Naive thymus-derived CD8-positive, alpha-beta T cell (primary cell): ENCODE measurements around the gene HS3ST1. TPM values are rescaled to one million over a fixed set of nuclear protein-coding genes. Genes with fewer than 3 reads are reported as not detected.

ENCODE experiments used
- ATAC-seq, 2 donors: fragments of 150-1000 bp; cut with Tn5 transposase in 1 of 2; sonication (Bioruptor Pico), chemical (Tn5 transposase) in 1 of 2; 1 replicate in 1 of 2; 2 replicates in 1 of 2; pipeline ENCODE4 v1.10.0; 2021; ENCODE audit warnings: mild to moderate bottlenecking in 2 of 2, moderate library complexity in 2 of 2
- POLR2A ChIA-PET: fragments of 350-600 bp; sonication (Branson Sonifier 250); formaldehyde crosslinking; loops from one replicate; lab custom pipeline; 2021; ENCODE audit warnings: antibody characterized with exemption; lab: Charles Lee
- DNase-seq, 10 donors: peaks; one replicate each; pipeline versions ENCODE4 v3.0.0 to v3.0.0-alpha.2; 2020 to 2022
- H3K27ac Mint-ChIP-seq, 10 donors: one replicate each; pipeline ENCODE4 v1.8.0; 2020 to 2022; ENCODE audit warnings: mild to moderate bottlenecking in 10 of 10, mixed read lengths in 10 of 10, moderate library complexity in 4 of 10, inconsistent platforms in 1 of 10
- H3K27me3 Mint-ChIP-seq, 5 donors: one replicate each; pipeline ENCODE4 v1.8.0; 2021 to 2022; ENCODE audit warnings: mixed read lengths in 5 of 5
- H3K36me3 Mint-ChIP-seq, 3 donors: one replicate each; pipeline ENCODE4 v1.8.0; 2020 to 2022; ENCODE audit warnings: mixed read lengths in 3 of 3, mild to moderate bottlenecking in 2 of 3, inconsistent platforms in 1 of 3
- H3K4me1 Mint-ChIP-seq, 4 donors: one replicate each; pipeline ENCODE4 v1.8.0; 2021 to 2022; ENCODE audit warnings: mixed read lengths in 4 of 4
- H3K4me3 Mint-ChIP-seq, 10 donors: one replicate each; pipeline ENCODE4 v1.8.0; 2020 to 2022; ENCODE audit warnings: mild to moderate bottlenecking in 10 of 10, mixed read lengths in 10 of 10, moderate library complexity in 6 of 10, inconsistent platforms in 1 of 10
- H3K9me3 Mint-ChIP-seq, 9 donors: one replicate each; pipeline ENCODE4 v1.8.0; 2020 to 2022; ENCODE audit warnings: mixed read lengths in 9 of 9, mild to moderate bottlenecking in 3 of 9, inconsistent platforms in 1 of 9, moderate library complexity in 1 of 9
- polyA plus RNA-seq, 3 donors: library from polyadenylated mRNA; unstranded; fragments of 300-500 nt; fragmentation: Illumina TruSeq; gene quantifications; one replicate each; pipeline ENCODE4 v1.2.3, GENCODE V29; 2021
- total RNA-seq, 8 experiments: library from RNA in 2 of 8; stranded (reverse) in 2 of 8; gene quantifications; one replicate each; pipeline ENCODE4 v1.2.3 and lab custom pipeline; 2021 to 2026

The HS3ST1 gene
- total and polyA plus RNA-seq, 5 experiments from 2014 or later, result 0.60 to 0.86 TPM; not detected in 3

- Mint-ChIP-seq H3K27ac (no peak overlapping the region), H3K36me3 (no peaks in the 10 kb centered on the region), H3K9me3 (no peaks in the 10 kb centered on the region), H3K27me3 (no peaks in the 10 kb centered on the region), H3K4me3 (no peak overlapping the region), H3K4me1 (peaks cover 0 to 20% (median 0%) of the 10 kb centered on the region in 4 donors)
- POLR2A ChIA-PET, result no interaction called here
- no peak for DNase-seq
- ATAC-seq, result no peak
These were observed 12.0 kb downstream of the HS3ST1 start for GRCh38 chr4:11416767-11417113.

DNA sequence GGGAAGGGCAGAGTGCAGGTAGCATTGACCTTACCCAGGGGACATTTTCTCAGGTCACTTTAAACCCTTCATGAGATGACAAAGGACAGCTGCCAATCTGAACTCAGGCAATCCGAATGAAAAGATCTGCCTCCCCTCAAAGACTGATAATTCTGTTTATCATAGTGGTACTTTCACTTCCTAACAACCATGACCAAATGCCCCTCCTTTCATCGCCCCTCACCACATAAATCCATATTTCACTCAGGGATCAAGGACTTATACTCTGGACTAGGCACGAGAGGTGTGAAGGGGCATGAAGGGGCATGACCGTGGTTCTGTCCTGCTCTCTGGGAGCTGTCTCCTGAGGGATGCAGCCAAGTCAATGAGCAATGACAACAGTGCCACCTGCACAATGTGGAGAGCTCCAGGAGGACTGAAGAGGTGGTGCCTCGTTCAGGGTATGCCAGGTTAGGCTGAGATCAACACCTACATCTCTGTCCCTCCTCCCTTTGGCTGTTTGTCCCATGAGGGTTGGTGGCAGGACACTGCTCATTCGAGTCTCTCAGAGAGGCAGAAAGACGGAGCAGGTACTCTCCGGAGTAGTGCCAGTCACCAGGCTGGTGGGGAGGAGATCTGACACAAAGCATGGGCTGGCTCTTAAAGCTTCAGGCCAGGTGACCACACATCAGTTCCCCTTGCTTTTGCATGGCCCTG lies 12.5 kb downstream of the HS3ST1 start:
- H3K36me3 Mint-ChIP-seq, result no peaks in the 10 kb centered on the region
- DNase-seq (no peak), ATAC-seq (no peak)
- POLR2A ChIA-PET, result no interaction called here
- H3K4me1 Mint-ChIP-seq, result peaks cover 0 to 18% (median 0%) of the 10 kb centered on the region in 4 donors
- H3K4me3 Mint-ChIP-seq, result no peak overlapping the region
- no peaks in the 10 kb centered on the region for H3K27me3 Mint-ChIP-seq
- no peaks in the 10 kb centered on the region for H3K9me3 Mint-ChIP-seq
- no peak overlapping the region for H3K27ac Mint-ChIP-seq

DNA sequence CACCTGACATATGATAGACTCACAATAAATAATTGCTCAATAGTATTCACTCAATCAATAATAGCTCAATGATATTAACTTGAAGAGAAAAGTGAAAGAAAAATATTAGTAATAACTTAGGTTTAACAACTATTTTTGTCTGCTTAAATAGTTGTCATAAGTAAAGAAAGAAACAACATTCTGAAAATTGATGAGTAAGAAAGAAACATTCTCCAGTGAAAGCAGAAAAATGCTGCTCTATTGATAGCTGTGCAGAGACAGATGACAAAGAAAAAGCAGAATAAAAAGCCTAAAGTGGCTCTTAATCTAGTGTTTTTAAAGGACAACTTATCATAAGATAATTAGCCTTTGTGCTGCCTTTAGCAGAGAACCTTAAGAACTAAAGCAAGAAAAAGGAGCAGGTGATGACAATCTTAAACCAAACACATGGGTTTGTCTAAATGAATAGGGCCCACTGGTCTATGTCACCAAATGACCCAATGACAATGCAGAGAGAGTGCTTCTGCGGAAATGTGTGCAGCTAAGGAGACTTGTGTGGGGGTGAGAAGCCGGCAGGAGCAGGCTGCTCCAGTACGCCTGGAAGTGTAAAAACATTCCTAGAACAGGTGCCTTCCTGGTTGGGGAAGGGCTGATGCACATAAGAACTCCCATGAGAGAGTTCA lies 13.2 kb downstream of the HS3ST1 start:
- Mint-ChIP-seq H3K27me3 (no peaks in the 10 kb centered on the region), H3K4me1 (peaks cover 0 to 12% (median 0%) of the 10 kb centered on the region in 4 donors), H3K36me3 (no peaks in the 10 kb centered on the region), H3K4me3 (no peak overlapping the region), H3K9me3 (no peaks in the 10 kb centered on the region), H3K27ac (no peak overlapping the region)
- DNase-seq, result no peak
- ATAC-seq, result no peak
- POLR2A ChIA-PET, result no interaction called here

GRCh38 chr4:11412211-11412610 lies 16.5 kb downstream of the HS3ST1 start:
- no peak for DNase-seq
- ATAC-seq, result no peak

DNA sequence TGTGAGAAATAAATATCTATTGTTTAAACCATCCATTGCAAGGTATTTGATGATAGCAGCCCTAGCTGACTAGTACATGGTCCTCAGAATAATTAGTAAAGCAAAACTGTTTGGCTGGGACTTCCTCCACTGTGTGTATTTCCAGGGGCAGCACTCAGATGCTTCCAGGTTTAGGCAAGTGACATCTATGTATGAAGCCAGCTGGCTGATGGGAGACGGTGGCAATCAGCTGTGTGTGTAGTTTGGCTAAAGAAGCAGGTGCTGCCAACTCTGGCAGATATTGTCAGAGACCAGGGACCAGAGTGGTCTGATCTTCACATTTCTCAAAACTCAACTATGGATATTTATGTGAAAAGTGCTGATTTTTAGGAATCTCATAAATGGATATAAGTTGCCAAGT lies 19.1 kb downstream of the HS3ST1 start:
- POLR2A ChIA-PET, result no interaction called here
- no peaks in the 10 kb centered on the region for H3K9me3 Mint-ChIP-seq

More at GRCh38 chr4:11412211-11412610, 16.5 kb downstream of the HS3ST1 start:
- Mint-ChIP-seq H3K27me3 (no peaks in the 10 kb centered on the region), H3K4me3 (no peak overlapping the region), H3K36me3 (no peaks in the 10 kb centered on the region), H3K9me3 (no peaks in the 10 kb centered on the region), H3K4me1 (peaks cover 0 to 10% (median 0%) of the 10 kb centered on the region in 4 donors), H3K27ac (no peak overlapping the region)
- POLR2A ChIA-PET, result no interaction called here

GRCh38 chr4:11408233-11408967 lies 20.3 kb downstream of the HS3ST1 start:
- Mint-ChIP-seq H3K27me3 (no peaks in the 10 kb centered on the region), H3K4me1 (peaks cover 0 to 17% (median 0%) of the 10 kb centered on the region in 4 donors), H3K36me3 (no peaks in the 10 kb centered on the region), H3K9me3 (no peaks in the 10 kb centered on the region), H3K4me3 (no peak overlapping the region), H3K27ac (no peak overlapping the region)
- DNase-seq, result no peak
- no peak for ATAC-seq
- POLR2A ChIA-PET, result no interaction called here

More for the DNA sequence above, 19.1 kb downstream of the HS3ST1 start:
- no peaks in the 10 kb centered on the region for H3K36me3 Mint-ChIP-seq
- no peak overlapping the region for H3K27ac Mint-ChIP-seq
- ATAC-seq, result no peak
- peaks cover 0 to 11% (median 0%) of the 10 kb centered on the region in 4 donors for H3K4me1 Mint-ChIP-seq
- no peak for DNase-seq
- H3K4me3 Mint-ChIP-seq, result no peak overlapping the region
- H3K27me3 Mint-ChIP-seq, result no peaks in the 10 kb centered on the region

- no peaks in the 10 kb centered on the region for H3K27me3 Mint-ChIP-seq
- H3K36me3 Mint-ChIP-seq, result no peaks in the 10 kb centered on the region
- H3K27ac Mint-ChIP-seq, result no peak overlapping the region
- POLR2A ChIA-PET, result no interaction called here
- H3K4me3 Mint-ChIP-seq, result no peak overlapping the region
- H3K9me3 Mint-ChIP-seq, result no peaks in the 10 kb centered on the region
- peaks cover 0 to 20% (median 0%) of the 10 kb centered on the region in 4 donors for H3K4me1 Mint-ChIP-seq
- DNase-seq, result no peak
- no peak for ATAC-seq
These were observed 21.1 kb downstream of the HS3ST1 start for GRCh38 chr4:11407551-11407950.

DNA sequence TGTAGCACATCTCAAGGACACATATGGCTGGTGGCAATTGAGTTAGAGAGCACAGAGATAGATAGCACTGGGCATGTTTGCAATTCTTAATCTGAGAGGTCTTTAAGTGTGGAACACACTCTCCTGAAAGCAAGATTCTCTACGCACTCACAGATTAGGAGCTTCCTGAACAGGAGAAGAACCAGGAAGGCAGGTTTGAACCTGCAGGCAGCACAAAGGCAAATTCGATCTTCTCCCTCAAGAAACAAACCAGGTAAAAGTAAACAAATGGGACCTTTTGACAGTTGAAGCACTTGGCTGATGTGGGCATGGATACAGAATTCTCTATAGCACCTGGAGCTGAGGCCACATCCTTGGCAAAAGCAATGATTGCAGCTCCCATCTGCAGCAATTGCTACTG lies 24.3 kb downstream of the HS3ST1 start:
- H3K27ac Mint-ChIP-seq, result no peak overlapping the region
- POLR2A ChIA-PET, result no interaction called here
- DNase-seq (no peak), ATAC-seq (no peak)
- no peaks in the 10 kb centered on the region for H3K27me3 Mint-ChIP-seq
- no peak overlapping the region for H3K4me3 Mint-ChIP-seq
- peaks cover 0 to 20% (median 0%) of the 10 kb centered on the region in 4 donors for H3K4me1 Mint-ChIP-seq
- no peaks in the 10 kb centered on the region for H3K36me3 Mint-ChIP-seq
- H3K9me3 Mint-ChIP-seq, result no peaks in the 10 kb centered on the region

- Mint-ChIP-seq H3K4me3 (no peak overlapping the region), H3K27ac (no peak overlapping the region)
- POLR2A ChIA-PET, result no interaction called here
These were observed 26.5 kb downstream of the HS3ST1 start for GRCh38 chr4:11402192-11402591.

DNA sequence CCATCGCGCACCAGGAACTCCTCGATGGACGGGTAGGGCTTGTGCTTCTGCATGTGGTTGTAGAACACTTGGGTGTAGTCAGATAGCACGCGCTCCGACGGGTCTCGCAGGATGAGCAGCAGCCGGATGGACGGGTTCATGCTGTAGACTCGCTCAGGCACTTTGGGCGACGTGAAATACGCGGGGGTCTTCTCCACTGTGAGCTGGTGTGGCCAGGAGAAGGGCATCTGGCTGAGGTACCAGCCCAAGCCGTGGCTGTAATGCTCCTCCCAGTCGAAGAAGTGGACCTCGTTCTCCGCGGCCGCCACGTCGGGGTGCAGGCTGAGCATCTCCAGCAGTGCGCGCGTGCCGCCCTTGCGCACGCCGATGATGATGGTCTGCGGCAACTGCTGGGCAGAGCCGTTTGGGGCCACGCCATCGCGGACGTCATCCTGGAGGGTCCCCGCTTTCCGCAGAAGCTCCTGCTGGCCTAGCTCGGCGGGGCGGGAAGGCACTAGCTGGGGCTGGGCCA lies 29.2 kb downstream of the HS3ST1 start:
- Mint-ChIP-seq H3K4me1 (peaks cover 0 to 8% (median 0%) of the 10 kb centered on the region in 4 donors), H3K27me3 (no peaks in the 10 kb centered on the region), H3K4me3 (no peak overlapping the region), H3K9me3 (no peaks in the 10 kb centered on the region), H3K27ac (no peak overlapping the region), H3K36me3 (no peaks in the 10 kb centered on the region)
- POLR2A ChIA-PET, result no interaction called here
- no peak for ATAC-seq
- no peak for DNase-seq

More at GRCh38 chr4:11402192-11402591, 26.5 kb downstream of the HS3ST1 start:
- Mint-ChIP-seq H3K9me3 (no peaks in the 10 kb centered on the region), H3K4me1 (peaks cover 0 to 20% (median 0%) of the 10 kb centered on the region in 4 donors), H3K27me3 (no peaks in the 10 kb centered on the region), H3K36me3 (no peaks in the 10 kb centered on the region)
- ATAC-seq (no peak), DNase-seq (no peak)

GRCh38 chr4:11397819-11398610 lies 30.7 kb downstream of the HS3ST1 start:
- Mint-ChIP-seq H3K36me3 (no peaks in the 10 kb centered on the region), H3K27ac (peak overlapping the region in 1 of 10 donors; percentile 5), H3K4me1 (no peaks in the 10 kb centered on the region), H3K27me3 (no peaks in the 10 kb centered on the region), H3K9me3 (no peaks in the 10 kb centered on the region), H3K4me3 (no peak overlapping the region)
- POLR2A ChIA-PET, result no interaction called here
- DNase-seq, result no peak
- no peak for ATAC-seq

DNA sequence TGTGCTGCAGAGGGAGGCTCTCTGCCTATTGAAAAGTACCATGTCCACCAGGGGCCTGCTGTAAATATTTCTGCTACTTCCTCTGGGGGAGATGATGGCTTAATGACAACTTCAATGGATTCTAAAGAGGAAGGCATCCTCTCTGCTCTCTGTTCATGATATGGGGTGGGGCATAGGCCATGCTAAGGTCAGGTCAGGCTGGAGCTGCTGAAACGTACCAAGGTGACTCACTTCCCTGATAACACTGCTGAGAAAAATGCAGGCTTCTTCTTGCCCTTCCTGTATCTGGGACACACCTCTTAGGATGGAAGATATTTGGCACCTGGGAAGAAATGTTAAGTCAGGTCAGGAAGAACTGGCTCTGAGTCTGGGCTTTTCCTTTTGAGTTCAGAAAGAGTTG lies 31.5 kb downstream of the HS3ST1 start:
- Mint-ChIP-seq H3K27ac (no peak overlapping the region), H3K9me3 (no peaks in the 10 kb centered on the region), H3K4me1 (no peaks in the 10 kb centered on the region), H3K36me3 (no peaks in the 10 kb centered on the region), H3K4me3 (no peak overlapping the region), H3K27me3 (no peaks in the 10 kb centered on the region)
- POLR2A ChIA-PET, result no interaction called here
- DNase-seq (no peak), ATAC-seq (no peak)
